GM13977 (cell line): Measurements from ENCODE around the gene EPHA1.
"Not testable (repeated sequence)": the region's sequence is repeated elsewhere in the genome, so short reads cannot be mapped to it uniquely, and the experiment has no call there.

ENCODE experiments used
- DNase-seq: peaks from one replicate; pipeline ENCODE4 v3.0.0; 2012; ENCODE audit warnings: low spot score
- CTCF ChIP-seq: IDR thresholded peaks from 2 replicates; pipeline ENCODE4 v1.5.1; 2012; ENCODE audit warnings: mild to moderate bottlenecking, control low read depth; ENCODE audit not compliant: insufficient read depth; ENCODE audit errors: extremely low read depth, missing control alignments
- in situ Hi-C: fragments of 300-500 bp; cut with MboI; formaldehyde crosslinking; loops from one replicate; pipeline ENCODE4 v1.12.0; 2022; ENCODE audit warnings: low sequenced_read_pairs, low pct_unique_long_range_greater_than_20kb, mixed read lengths, inconsistent platforms; ENCODE audit not compliant: unreplicated experiment

Gene EPHA1

GRCh38 chr7:143405173-143406001 is 3.3 kb downstream of the EPHA1 start:
- no peak for TF ChIP-seq CTCF
- no peak for DNase-seq
- in situ Hi-C loops: loop anchor here (25.0 kb wide), 1 partner anchor 168 kb away; no protein-coding TSS in a partner anchor

GRCh38 chr7:143402233-143402632 is 6.4 kb downstream of the EPHA1 start:
- not testable (repeated sequence) for DNase-seq
- in situ Hi-C loops: loop anchor here (25.0 kb wide), 1 partner anchor 165 kb away; no protein-coding TSS in a partner anchor

- no peak for TF ChIP-seq CTCF
- DNase-seq: no peak
- in situ Hi-C loops: loop anchor here (25.0 kb wide), 1 partner anchor 164 kb away; no protein-coding TSS in a partner anchor
Observed at GRCh38 chr7:143401265-143401664, 7.4 kb downstream of the EPHA1 start.

- no peak for TF ChIP-seq CTCF
- DNase-seq: no peak
- in situ Hi-C loops: loop anchor here (25.0 kb wide), 1 partner anchor 162 kb away; no protein-coding TSS in a partner anchor
Observed at GRCh38 chr7:143399642-143400041, 9.0 kb downstream of the EPHA1 start.

GRCh38 chr7:143399151-143399550 is 9.5 kb downstream of the EPHA1 start:
- TF ChIP-seq CTCF: no peak
- DNase-seq: no peak
- in situ Hi-C loops: no loop called here

- TF ChIP-seq CTCF: no peak
- DNase-seq: no peak
- in situ Hi-C loops: no loop called here
Observed at GRCh38 chr7:143398616-143399015, 10.0 kb downstream of the EPHA1 start.
